SK-MEL-5 (cell line): ENCODE data around the gene SNTG2. TPM values are rescaled to one million over a fixed set of nuclear protein-coding genes. Genes with fewer than 3 reads are reported as not detected.
"Not testable (repeated sequence)": the region's sequence is repeated elsewhere in the genome, so short reads cannot be mapped to it uniquely, and the experiment has no call there.

ENCODE experiments used
- DNase-seq: peaks from one replicate; pipeline ENCODE4 v3.0.0-alpha.2; 2016; ENCODE audit warnings: low read depth, low spot score
- in situ Hi-C: cut with HindIII; loops from 2 replicates; pipeline ENCODE4 v1.10.0; 2016; ENCODE audit warnings: low sequenced_read_pairs, high pct_unique_total_duplicates, low pct_unique_long_range_greater_than_20kb
- total RNA-seq: library from RNA; depleted of rRNA; stranded (reverse); fragments of >200 nt; shearing (Covaris generic); gene quantifications from 2 replicates; pipeline ENCODE4 v1.2.3, GENCODE V29; 2014

The SNTG2 gene
- total RNA-seq, 1 experiment from 2014 or later = not detected

DNA sequence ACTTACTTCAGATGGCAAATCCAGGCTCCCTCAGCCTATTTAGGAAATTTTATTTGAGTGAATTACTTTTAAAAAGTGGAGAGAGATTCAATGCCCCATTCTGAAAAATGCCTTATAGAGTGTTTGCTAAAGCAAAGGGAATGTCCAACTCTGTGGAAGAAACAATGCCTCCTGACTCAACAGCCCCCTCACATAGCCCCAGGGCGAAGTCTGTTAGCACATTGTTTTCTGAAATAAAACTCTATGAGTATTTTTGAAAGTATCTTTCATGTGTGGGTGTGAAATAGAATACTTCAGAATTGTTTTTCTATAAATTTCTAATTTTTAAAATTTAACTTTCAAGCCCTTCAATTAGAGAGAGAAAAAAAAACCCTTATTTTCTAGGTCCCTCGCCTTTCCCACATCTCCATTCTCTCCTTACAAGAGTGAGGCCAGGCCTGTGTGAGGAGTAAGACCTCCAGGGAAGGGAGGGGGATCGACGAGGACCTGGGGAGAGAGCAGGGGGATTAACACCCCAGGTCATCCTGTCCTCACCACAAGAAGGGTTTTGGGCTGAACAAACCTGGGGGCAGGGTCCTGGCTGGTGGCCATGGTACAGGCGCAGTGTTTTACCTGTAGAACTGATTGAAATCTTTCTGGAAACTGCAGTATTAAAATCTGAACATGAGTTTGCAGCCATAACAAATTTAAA lies 141.4 kb downstream of the SNTG2 start:
- in situ Hi-C loops = no loop called here
- DNase-seq = no peak

GRCh38 chr2:1093668-1094067 lies 143.0 kb downstream of the SNTG2 start:
- in situ Hi-C loops, DNase-seq: not testable (repeated sequence)

DNA sequence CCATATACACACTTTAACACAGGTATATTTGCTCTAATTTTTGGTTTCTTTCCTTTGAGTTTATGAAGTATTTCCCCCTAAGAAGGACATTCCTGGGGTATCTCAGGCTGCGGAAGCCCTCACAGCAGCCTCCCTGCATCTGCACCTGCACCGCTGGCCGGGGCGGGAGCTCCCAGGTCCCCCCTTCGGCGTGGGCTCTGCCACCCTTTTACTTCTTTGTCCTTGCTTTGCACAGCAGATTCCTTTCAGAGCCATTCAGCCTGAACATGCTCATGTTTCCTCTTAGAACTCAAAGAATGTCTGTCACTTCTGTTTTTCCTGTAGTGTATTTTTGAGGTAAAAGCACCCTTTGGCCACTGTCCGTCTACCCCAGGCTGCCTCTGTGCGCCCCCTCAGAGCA lies 146.5 kb downstream of the SNTG2 start:
- in situ Hi-C loops = no loop called here
- no peak for DNase-seq

- in situ Hi-C loops = no loop called here
- no peak for DNase-seq
Measured at GRCh38 chr2:1099418-1099817, 148.8 kb downstream of the SNTG2 start.

DNA sequence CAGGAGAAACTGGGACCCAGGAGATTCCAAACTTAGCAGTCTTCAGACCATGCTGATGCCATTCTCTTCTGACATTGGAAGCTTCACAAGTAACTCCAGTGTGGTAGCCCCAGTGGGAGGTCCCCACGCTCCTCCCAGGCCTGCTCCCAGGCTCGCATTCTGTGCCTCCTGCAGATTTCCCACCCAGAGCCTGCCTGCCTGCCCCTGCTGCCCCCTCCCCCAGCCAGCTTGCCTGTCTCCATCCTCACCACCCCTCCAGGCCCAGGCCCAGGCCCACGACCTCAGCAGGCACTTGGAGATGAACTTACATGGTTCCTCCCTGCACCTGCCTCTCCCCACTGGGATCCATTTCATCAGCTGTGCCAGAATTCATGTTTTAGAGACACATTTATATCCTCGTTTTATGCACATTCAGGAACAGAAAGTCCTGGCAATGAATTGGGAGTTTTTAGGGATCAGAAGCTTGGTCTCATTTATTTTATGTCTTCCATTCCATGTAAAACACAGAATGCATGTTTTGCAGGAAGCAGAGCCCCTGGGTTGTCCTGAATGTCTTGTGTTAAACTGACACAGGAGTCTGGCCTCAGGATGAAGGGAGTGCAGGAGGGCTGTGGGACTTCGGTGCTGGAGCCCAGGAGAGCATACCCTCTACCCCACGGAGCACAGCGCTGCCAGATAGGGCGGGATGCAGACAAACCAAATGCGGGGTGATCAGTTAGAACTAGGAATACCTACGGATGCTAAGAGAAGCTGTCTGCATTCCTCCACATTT lies 150.5 kb downstream of the SNTG2 start:
- no peak for DNase-seq
- in situ Hi-C loops = no loop called here

- in situ Hi-C loops = no loop called here
- DNase-seq = peak; percentile 9
Measured at GRCh38 chr2:1101982-1102590, 151.4 kb downstream of the SNTG2 start.

DNA sequence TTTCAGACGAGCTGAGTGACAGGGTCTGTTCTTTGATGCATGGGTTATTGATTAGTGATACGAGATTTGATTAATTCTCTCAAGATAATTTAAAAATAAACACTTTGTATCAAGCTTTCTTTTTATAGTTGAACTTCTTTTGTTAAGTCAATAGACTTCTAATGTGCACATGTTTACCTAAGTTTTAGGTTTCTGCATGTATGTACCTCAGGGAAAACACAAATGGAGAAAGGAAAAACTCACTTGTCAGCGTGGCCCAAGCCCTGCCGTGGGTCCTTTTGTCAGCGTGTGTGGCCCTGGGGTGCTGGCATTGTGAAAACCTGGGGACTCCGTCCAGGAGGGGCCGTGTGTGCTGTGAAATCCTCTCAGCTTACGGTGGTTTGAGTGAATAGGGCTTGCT lies 153.7 kb downstream of the SNTG2 start:
- in situ Hi-C loops = no loop called here
- DNase-seq = no peak

GRCh38 chr2:1106344-1106743 lies 155.7 kb downstream of the SNTG2 start:
- DNase-seq, in situ Hi-C loops: not testable (repeated sequence)

GRCh38 chr2:1115843-1116539 lies 165.3 kb downstream of the SNTG2 start:
- no peak for DNase-seq
- in situ Hi-C loops = no loop called here

DNA sequence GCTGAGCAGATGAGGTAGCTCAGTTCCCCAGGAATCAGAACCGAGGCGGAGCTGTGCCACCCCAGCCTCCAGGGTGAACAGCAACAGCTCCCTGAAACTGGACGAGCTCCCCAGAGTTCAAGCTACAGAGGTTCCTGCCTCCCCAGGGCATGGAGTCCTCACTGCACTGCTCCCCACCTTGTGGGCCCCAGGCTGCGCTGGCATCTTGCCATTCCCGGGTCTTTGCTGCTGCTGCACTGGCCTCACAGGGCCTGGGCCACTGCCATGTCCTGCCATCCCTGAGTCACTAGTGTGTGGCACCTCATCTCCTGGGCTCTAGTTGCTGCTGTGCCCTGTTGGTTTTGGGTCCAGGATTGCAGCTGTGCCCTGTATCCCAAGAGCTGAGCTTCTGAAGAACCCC lies 166.9 kb downstream of the SNTG2 start:
- DNase-seq = no peak
- in situ Hi-C loops = no loop called here

DNA sequence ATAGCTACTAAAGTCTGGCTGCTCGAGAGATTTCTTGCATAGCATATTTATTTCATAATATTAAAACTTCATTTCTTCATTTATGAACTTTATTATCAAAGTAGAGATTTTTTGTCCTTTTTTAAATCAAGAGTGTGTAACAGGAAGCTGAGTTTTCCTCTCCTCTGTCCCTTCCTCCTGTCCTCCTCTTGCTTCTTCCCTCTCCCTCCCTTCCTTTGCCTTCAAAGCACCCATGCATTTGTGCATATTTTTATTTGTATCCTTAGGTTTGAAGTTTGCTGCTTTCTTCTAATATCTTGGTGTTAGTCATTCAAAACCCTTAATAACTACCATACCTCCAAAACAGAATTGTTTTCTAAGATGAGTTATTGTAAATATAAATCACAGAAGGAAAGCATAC lies 174.6 kb downstream of the SNTG2 start:
- no peak for DNase-seq
- in situ Hi-C loops = no loop called here

GRCh38 chr2:1125633-1126370 lies 175.2 kb downstream of the SNTG2 start:
- in situ Hi-C loops = no loop called here

DNA sequence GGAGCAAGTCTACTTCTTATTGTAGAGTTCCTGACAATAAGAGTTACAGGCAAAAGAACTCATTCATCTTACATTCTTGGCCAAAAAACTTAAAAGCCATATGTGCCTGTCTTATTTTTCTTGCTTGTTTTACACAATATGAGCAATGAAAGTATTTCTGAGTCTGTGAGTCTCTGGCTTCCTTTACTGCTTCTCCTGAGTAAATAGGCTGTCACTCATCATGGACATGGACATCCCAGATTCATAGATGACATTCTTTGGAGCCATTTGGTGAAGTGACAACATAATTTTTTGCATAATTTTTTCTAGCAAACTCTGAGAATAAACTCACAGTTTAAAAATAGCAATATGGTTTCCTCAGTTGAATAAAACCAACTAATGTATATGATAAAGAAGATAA lies 179.3 kb downstream of the SNTG2 start:
- no peak for DNase-seq
- in situ Hi-C loops = no loop called here

More at GRCh38 chr2:1125633-1126370, 175.2 kb downstream of the SNTG2 start:
- DNase-seq = no peak

DNA sequence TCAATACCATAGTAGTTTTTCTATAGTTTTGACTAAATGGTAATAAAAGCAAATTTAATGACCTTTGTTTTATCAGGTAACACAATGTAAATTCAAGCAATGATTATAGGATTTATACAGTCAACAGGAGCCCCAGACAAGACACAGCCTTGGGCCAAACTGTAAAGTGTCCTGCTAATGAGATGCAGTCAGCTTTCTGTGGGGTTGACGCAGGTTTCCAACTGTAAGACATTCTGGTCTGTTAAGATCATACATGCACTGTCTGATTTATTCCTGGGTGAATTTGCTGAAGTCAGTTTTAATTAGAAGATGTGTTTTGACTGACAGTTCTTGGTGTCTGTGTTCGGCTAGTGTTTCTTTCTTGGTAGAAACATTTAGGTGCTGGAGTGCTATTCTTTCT lies 180.3 kb downstream of the SNTG2 start:
- in situ Hi-C loops = no loop called here
- DNase-seq = no peak

GRCh38 chr2:1132328-1132969 lies 181.8 kb downstream of the SNTG2 start:
- DNase-seq = no peak
- in situ Hi-C loops = no loop called here

DNA sequence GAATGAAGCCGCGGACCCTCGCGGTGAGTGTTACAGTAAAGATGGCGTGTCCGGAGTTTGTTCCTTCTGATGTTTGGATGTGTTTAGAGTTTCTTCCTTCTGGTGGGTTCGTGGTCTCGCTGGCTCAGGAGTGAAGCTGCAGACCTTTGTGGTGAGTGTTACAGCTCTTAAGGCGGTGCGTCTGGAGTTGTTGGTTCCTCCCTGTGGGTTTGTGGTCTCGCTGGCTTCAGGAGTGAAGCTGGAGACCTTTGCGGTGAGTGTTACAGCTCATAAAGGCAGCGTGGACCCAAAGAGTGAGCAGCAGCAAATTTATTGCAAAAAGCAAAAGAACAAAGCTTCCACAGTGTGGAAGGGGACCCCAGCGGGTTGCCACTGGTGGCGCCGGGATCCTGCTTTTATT lies 183.2 kb downstream of the SNTG2 start:
- DNase-seq, in situ Hi-C loops: not testable (repeated sequence)

DNA sequence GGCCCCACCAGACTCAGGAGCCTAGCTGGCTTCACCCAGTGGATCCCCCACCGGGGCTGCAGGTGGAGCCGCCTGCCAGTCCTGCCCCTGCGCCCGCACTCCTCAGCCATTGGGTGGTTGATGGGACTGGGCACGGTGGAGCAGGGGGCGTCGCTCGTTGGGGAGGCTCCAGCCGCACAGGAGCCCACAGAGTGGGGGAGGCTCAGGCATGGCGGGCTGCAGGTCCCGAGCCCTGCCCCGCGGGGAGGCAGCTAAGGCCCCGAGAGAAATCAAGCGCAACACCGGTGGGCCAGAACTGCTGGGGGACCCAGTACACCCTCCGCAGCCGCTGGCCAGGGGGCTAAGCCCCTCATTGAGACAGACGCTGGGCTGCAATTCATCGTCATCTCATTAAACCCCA lies 184.0 kb downstream of the SNTG2 start:
- in situ Hi-C loops = no loop called here
- no peak for DNase-seq
